ENCODE data around the gene TOX4. TPM values are rescaled to one million over a fixed set of nuclear protein-coding genes. Genes with fewer than 3 reads are reported as not detected.
A peak's percentile ranks its signal among the peaks of the same experiment; 100 is the strongest.

TOX4 gene
- total RNA-seq, 2 experiments from 2014 or later: 82.1 to 85.6 TPM

DNA sequence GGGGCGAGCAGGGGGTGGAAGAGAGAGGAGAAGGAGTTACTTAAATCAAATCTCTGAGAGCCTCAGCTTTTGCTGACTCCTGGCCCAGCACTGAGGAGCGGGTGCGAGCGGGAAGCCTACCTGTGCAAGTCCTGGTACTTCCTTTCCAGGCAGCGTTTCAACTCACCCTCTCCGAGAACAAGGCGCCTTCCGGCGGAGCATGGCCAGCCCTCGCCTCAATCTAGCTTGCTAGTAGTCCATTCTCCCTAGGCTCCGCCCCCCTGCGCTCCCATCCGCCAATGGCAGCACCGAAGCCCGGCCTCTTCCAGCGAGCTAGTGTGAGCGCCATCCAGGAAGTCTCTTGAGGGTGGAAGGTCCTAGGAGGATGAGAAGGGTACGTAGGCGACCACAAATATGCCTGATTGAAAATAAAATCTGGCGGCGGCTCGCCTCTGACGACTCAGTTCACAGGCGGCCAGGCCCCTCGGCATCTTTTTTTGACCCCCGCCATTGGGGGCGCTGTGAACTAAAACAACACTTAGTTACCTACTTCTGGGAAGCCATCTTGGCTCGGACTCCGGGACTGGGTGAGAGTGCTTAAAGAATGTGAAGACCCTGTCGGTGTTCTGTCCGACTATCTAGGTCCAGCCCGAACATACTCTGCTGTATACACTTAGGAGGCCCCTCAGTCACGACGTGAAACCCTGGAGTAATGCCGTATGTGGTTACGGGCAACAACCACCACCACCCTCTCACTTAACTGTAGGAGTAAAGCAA lies 20.9 kb upstream of the TOX4 start, which contains the start of gene CHD8:
CHD8 (minus strand) TSS at position 212 of the 756 bp plus-strand sequence. CDS start 24,480 bp downstream, outside the sequence.
- CTCF ChIA-PET: interaction anchor here (0.6 to 4.7 kb wide), 25 partner anchors 10 to 1639 kb away, joined by 3 to 54 read pairs (median 4); partner anchors contain the start of genes ACIN1, C14orf119, HAUS4 and METTL3
- H3K9me3 Mint-ChIP-seq: no peaks in the 10 kb centered on the region
- H3K4me1 Mint-ChIP-seq: peaks cover 37% of the 10 kb centered on the region
- no peaks in the 10 kb centered on the region for H3K27me3 Mint-ChIP-seq
- peak within 1 kb of the TSS; percentile 98 for H3K4me3 Mint-ChIP-seq
- POLR2A ChIA-PET: interaction anchor here (0.8 to 3.6 kb wide), 20 partner anchors 9 to 1463 kb away, joined by 3 to 103 read pairs (median 6); partner anchors contain the start of genes METTL3, RAB2B, RBM23 and SUPT16H
- H3K36me3 Mint-ChIP-seq (ENCODE audit: low read depth): peaks cover 28% of the 10 kb centered on the region
- DNase-seq: peak; percentile 99
- peak within 1 kb of the TSS; percentile 99 for H3K27ac Mint-ChIP-seq

DNA sequence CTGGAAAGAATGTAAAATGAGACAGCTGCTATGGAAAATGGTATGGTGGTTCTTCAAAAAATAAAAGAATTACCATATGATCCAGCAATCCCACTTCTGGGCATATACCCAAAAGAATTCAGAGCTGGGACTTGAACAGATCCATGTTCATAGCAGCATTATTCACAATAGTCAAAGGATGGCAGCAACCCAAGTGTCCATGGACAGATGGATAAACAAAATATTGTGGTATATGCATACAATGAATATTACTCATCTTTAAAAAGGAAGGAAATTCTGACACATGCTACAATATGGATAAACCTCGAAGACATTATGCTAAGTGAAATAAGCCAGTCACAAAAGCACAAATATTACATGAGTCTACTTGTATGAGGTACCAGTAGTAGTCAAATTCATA lies 9.4 kb upstream of the TOX4 start:
- POLR2A ChIA-PET: interaction anchor here (5.2 kb wide), 1 partner anchor 10 kb away, joined by 30 read pairs; the partner anchor contains the start of genes RAB2B and TOX4
- H3K27ac Mint-ChIP-seq: no peak overlapping the region

DNA sequence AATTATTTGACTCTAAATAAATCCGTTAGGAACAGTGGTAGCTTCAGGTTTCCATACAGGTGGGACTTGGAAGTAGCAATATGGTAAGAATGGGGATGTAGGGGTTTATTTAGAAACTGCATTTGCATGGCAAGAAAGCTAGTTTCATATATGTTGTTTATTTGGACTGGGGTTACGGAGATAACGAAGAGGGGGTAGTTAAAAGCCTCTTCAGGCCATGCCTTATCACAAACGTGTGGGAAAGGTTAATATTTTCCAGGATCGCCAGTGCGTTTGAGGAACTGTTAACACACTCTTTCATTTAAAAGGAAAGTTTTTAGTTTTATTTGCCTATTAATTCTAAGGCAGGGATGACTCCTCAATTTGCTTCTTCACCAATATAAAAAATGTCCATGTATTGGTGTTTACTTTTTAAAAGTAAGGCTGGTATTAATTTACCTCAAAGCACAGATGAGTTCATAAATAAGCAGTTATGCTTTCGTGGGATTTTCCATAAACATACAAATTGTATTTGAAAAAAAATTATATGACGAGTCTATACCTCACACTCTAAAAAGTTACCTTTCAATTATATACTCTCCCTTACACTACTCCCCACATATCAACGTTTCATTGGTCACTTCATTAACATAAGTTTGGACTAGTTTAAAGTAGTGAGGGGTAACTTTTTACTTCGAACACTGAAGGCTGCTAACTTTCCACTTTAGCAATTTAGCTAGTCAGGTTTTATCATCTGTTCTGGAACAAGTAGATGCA lies 1.1 kb upstream of the TOX4 start:
- POLR2A ChIA-PET: interaction anchor here (0.6 to 4.1 kb wide), 9 partner anchors 11 to 92 kb away, joined by 3 to 46 read pairs (median 12); partner anchors contain the start of genes CHD8, METTL3 and SUPT16H
- peak overlapping the region; percentile 100 for H3K27ac Mint-ChIP-seq
- H3K4me1 Mint-ChIP-seq: peaks cover 44% of the 10 kb centered on the region
- peak overlapping the region; percentile 100 for H3K4me3 Mint-ChIP-seq
- H3K9me3 Mint-ChIP-seq: no peaks in the 10 kb centered on the region
- CTCF ChIA-PET: interaction anchor here (0.6 to 4.0 kb wide), 13 partner anchors 10 to 371 kb away, joined by 3 to 54 read pairs (median 5); partner anchors contain the start of genes CHD8, METTL3 and SALL2
- no peaks in the 10 kb centered on the region for H3K27me3 Mint-ChIP-seq
- H3K36me3 Mint-ChIP-seq (ENCODE audit: low read depth): peaks cover 22% of the 10 kb centered on the region
- no peak for DNase-seq

More for the DNA sequence above, 9.4 kb upstream of the TOX4 start:
- CTCF ChIA-PET: interaction anchor here (3.4 kb wide), 1 partner anchor 11 kb away, joined by 18 read pairs; the partner anchor contains the start of gene CHD8
- Mint-ChIP-seq H3K4me3 (no peak overlapping the region), H3K27me3 (no peaks in the 10 kb centered on the region), H3K36me3 (ENCODE audit: low read depth) (peaks cover 32% of the 10 kb centered on the region), H3K4me1 (peaks cover 4% of the 10 kb centered on the region), H3K9me3 (no peaks in the 10 kb centered on the region)
- DNase-seq: no peak

DNA sequence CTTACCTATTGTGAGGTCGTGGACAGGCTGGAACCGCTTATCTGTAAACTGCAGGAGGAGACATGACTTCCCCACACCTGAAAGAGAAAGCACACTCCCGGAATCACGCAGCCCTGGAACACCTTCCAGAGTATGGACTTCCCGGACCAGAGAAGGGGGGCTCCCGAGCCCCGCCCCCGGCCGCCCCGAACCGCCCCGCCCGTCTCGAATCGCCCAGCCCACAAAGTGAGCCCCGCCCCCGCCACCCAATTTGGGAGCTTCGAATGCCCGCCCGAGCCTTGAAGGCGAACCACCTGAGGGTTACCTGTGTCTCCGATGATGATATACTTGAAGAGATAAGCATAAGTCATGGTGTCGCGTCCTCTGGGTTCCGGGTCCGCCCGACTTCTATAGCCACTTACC lies 471 bp upstream of the TOX4 start:
- DNase-seq: no peak
- Mint-ChIP-seq H3K4me1 (peaks cover 46% of the 10 kb centered on the region), H3K27me3 (no peaks in the 10 kb centered on the region), H3K27ac (peak overlapping the region; percentile 100), H3K9me3 (no peaks in the 10 kb centered on the region), H3K36me3 (ENCODE audit: low read depth) (peaks cover 21% of the 10 kb centered on the region), H3K4me3 (peak overlapping the region; percentile 100)
- CTCF ChIA-PET: interaction anchor here (0.7 to 4.0 kb wide), 12 partner anchors 11 to 372 kb away, joined by 3 to 54 read pairs (median 6); partner anchors contain the start of genes CHD8, METTL3 and SALL2
- POLR2A ChIA-PET: interaction anchor here (0.6 to 4.1 kb wide), 11 partner anchors 11 to 92 kb away, joined by 3 to 46 read pairs (median 12); partner anchors contain the start of genes CHD8, METTL3 and SUPT16H

DNA sequence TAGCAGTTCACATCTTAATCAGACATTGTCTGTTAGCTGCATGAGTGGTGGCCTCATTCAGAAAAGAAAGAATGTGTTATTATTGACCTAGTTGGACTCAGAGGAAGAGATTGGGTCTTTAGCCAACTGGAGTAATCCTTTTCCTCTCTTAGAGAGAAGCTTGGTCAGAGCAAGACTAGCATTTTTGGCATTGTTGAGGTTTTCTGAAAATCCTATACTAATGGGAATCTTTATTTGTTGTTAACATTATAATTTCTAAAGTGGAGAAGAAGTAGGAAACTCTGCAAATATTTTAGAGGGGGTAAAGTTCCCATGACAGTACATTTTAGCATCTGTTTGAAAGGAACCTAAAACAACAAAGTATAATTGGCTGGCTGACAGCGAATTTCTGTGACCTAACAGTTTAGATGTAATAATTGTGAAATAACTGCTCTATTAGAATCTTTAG lies 9.7 kb downstream of the TOX4 start:
- no peak for DNase-seq
- no peak overlapping the region for H3K27ac Mint-ChIP-seq

DNA sequence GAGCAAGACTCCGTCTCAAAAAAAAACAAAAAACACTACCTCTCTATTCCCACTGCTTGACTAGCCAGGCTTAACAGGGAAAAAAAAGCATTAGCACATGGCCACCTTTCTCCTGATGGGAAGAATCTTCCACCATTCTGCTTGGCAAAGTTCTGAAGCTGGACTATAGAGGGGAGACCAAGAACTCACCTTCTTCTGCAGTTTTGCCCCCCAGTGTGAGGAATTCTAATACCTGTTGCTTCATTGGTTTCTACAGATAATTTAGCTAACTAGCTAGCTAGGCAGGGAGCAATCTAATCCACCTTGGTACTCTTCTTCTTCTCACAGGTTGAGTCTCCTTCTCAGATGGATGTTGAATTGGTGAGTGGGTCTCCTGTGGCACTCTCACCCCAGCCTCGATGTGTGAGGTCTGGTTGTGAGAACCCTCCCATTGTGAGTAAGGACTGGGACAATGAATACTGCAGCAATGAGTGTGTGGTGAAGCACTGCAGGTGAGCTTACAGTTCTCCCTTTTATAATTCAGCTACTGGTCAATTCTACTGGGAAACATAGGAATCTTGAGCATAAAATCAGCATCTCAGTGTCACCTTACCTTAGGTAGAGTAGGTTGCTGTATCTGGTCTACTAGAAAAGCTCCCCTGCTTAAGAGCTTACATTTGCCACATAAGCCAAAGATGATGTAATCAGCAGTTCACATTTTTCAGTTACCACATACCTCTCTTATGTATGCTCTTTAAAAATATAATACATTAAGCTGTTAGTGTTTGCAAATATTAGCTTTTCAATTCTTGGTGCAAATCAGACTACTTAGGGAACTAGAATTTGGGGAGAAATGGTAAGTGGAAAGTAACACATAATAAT lies 18.1 kb downstream of the TOX4 start:
- Mint-ChIP-seq H3K27me3 (no peaks in the 10 kb centered on the region), H3K4me1 (peaks cover 11% of the 10 kb centered on the region), H3K27ac (no peak overlapping the region), H3K36me3 (ENCODE audit: low read depth) (peaks cover 71% of the 10 kb centered on the region), H3K9me3 (no peaks in the 10 kb centered on the region), H3K4me3 (no peak overlapping the region)
- DNase-seq: no peak
- POLR2A ChIA-PET: interaction anchor here (0.6 to 1.6 kb wide), 4 partner anchors 10 to 69 kb away, joined by 3 to 7 read pairs (median 4); partner anchors contain the start of genes METTL3, RAB2B and TOX4
- CTCF ChIA-PET: interaction anchor here (0.6 to 2.0 kb wide), 7 partner anchors 17 to 1127 kb away, joined by 3 to 7 read pairs (median 3); no protein-coding TSS in a partner anchor

More for the DNA sequence above, 9.7 kb downstream of the TOX4 start:
- Mint-ChIP-seq H3K4me3 (no peak overlapping the region), H3K36me3 (ENCODE audit: low read depth) (peaks cover 30% of the 10 kb centered on the region), H3K4me1 (peaks cover 1% of the 10 kb centered on the region), H3K27me3 (no peaks in the 10 kb centered on the region), H3K9me3 (no peaks in the 10 kb centered on the region)
- CTCF ChIA-PET: interaction anchor here (2.4 kb wide), 1 partner anchor 12 kb away, joined by 16 read pairs; no protein-coding TSS in a partner anchor
- POLR2A ChIA-PET: no interaction called here

DNA sequence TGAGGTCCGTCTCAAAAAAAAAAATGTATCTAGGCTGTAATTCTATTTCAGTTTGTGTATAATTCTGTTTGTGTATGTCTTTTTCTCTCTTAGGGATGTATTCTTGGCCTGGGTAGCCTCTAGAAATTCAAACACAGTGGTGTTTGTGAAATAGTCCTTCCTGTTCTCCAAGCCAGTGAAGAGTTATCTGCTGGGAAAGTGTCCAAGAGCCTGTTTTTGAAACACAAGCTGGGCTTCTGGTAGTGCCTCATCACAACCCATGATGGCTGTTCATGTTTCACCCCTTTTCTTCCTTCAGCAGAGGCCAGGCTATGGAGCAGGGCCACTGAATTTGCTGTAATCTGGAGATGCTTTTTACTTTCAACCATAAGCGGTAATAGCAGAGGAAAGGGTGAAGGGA lies 19.5 kb downstream of the TOX4 start:
- POLR2A ChIA-PET: interaction anchor here (1.6 to 3.8 kb wide), 2 partner anchors 14 kb away, joined by 4 to 40 read pairs; partner anchors contain the start of gene METTL3
- DNase-seq: no peak
- H3K27ac Mint-ChIP-seq: no peak overlapping the region
- no peak overlapping the region for H3K4me3 Mint-ChIP-seq
- peaks cover 73% of the 10 kb centered on the region for H3K36me3 Mint-ChIP-seq (ENCODE audit: low read depth)
- no peaks in the 10 kb centered on the region for H3K9me3 Mint-ChIP-seq
- H3K27me3 Mint-ChIP-seq: no peaks in the 10 kb centered on the region
- peaks cover 18% of the 10 kb centered on the region for H3K4me1 Mint-ChIP-seq
- CTCF ChIA-PET: no interaction called here

DNA sequence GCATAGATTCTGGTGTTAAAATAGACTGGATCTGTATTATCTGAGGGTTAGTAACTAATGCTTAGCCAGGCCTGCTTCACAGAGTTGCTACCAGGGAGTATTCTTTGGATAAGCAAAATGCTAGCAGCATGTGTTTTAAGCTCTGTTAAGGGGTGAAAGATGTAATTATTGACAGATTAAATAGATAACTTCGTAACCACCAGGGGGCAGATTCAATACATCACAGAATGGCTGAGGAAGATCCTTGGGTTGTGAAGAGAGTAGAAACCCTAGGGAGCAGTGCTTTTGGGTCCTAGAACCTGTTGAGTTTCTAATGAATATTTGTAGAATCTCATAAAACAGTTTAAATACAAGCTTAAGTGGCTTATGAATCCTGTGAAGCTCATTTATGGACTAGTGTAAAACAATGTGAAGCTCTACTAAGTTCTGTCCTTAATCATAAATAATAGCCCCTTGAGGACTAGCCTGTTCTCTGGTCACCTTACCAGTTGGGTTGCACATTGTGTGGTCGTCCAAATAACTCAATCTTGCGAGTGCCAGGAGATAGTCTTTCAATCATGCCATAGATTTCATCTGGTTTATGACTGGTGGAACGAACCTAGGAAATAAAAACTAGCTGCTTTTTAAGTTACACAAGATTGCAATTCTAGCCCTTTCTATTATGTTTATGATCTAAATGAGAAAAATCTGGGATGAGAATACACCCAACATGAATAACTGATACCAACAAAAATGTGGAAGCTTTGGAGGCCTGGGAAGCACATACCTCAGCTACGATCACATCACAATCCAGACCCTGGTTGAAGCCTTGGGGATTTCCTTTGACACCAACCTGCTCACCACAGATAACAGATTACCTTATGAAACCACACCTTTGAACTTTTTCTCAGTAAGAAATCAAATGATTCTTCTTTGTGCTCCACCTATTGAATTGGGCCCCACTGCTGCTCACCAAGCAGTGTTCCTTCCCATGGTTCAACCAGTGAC lies 21.8 kb downstream of the TOX4 start:
- Mint-ChIP-seq H3K27ac (peak overlapping the region; percentile 27), H3K27me3 (no peaks in the 10 kb centered on the region), H3K4me3 (no peak overlapping the region), H3K4me1 (peaks cover 24% of the 10 kb centered on the region), H3K9me3 (no peaks in the 10 kb centered on the region), H3K36me3 (ENCODE audit: low read depth) (peaks cover 79% of the 10 kb centered on the region)
- no peak for DNase-seq
- CTCF ChIA-PET: interaction anchor here (0.7 to 3.6 kb wide), 26 partner anchors 9 to 1071 kb away, joined by 3 to 48 read pairs (median 4); partner anchors contain the start of genes CHD8, METTL3, RAB2B and SALL2
- POLR2A ChIA-PET: interaction anchor here (0.6 to 3.8 kb wide), 12 partner anchors 9 to 241 kb away, joined by 3 to 40 read pairs (median 5); partner anchors contain the start of genes CHD8, METTL3, SALL2 and TOX4

DNA sequence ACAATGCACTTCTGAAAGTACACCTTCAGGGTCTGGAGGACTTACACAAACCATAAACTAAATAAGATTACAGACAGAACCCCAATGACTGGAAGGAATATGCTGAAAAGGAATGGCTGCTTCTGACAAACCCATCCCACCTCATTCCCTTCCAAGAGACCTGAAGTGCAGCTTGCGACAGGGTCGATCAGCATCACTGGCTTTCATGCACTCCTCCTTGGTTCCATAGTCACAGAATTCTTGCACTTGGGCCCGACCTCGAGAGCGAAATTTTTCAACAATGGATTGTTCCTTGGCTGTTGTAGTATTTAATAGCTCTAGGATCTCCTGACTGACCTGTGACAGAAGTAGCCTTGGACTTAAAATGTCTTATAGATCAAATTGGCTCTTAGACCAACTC lies 24.6 kb downstream of the TOX4 start:
- Mint-ChIP-seq H3K4me3 (no peak overlapping the region), H3K36me3 (ENCODE audit: low read depth) (peaks cover 65% of the 10 kb centered on the region), H3K27ac (no peak overlapping the region), H3K4me1 (peaks cover 39% of the 10 kb centered on the region), H3K9me3 (no peaks in the 10 kb centered on the region), H3K27me3 (no peaks in the 10 kb centered on the region)
- POLR2A ChIA-PET: interaction anchor here (1.1 to 4.1 kb wide), 3 partner anchors 8 to 24 kb away, joined by 6 to 16 read pairs (median 8); partner anchors contain the start of genes METTL3, RAB2B and TOX4
- no peak for DNase-seq
- CTCF ChIA-PET: interaction anchor here (0.7 to 1.4 kb wide), 3 partner anchors 12 to 55 kb away, joined by 4 to 7 read pairs (median 4); no protein-coding TSS in a partner anchor

DNA sequence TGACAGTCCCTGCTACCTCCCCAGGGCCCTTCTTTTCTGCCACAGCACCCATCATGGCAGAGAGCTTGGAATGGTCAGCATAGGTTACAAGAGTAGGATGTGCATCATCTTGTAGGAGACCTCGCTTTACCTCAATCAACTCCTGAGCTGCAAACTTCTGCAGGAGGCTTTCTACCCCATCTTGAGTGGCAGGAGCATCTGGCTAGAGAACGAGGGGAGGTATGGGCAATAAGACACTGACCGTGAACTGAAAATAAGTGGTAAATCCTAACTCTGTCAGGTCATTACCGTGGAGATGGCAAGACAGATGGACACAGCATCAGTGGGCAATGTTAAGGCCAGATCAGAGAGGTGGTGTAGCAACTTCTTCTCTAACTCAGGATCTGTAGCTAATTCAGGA lies 26.4 kb downstream of the TOX4 start:
- H3K4me1 Mint-ChIP-seq: peaks cover 52% of the 10 kb centered on the region
- peak overlapping the region; percentile 32 for H3K27ac Mint-ChIP-seq
- H3K9me3 Mint-ChIP-seq: no peaks in the 10 kb centered on the region

More for the DNA sequence above, 26.4 kb downstream of the TOX4 start:
- CTCF ChIA-PET: interaction anchor here (0.7 to 1.0 kb wide), 2 partner anchors 15 to 47 kb away, joined by 3 read pairs; no protein-coding TSS in a partner anchor
- Mint-ChIP-seq H3K36me3 (ENCODE audit: low read depth) (peaks cover 66% of the 10 kb centered on the region), H3K27me3 (no peaks in the 10 kb centered on the region), H3K4me3 (no peak overlapping the region)
- POLR2A ChIA-PET: interaction anchor here (0.9 to 4.1 kb wide), 2 partner anchors 26 to 27 kb away, joined by 3 to 16 read pairs; partner anchors contain the start of genes RAB2B and TOX4
- no peak for DNase-seq
